Tongue (tissue), 2 donors: ENCODE data around the gene SLC7A10. TPM values are rescaled to one million over a fixed set of nuclear protein-coding genes. Genes with fewer than 3 reads are reported as not detected.
"Not testable (repeated sequence)": the region's sequence is repeated elsewhere in the genome, so short reads cannot be mapped to it uniquely, and the experiment has no call there.

Experiments used
- DNase-seq: peaks from one replicate; pipeline ENCODE4 v3.0.0-alpha.2; 2015
- total RNA-seq: library from RNA; depleted of rRNA; stranded (reverse); fragments of >200 nt; gene quantifications from one replicate; pipeline ENCODE4 v1.2.3, GENCODE V29; 2014

The SLC7A10 gene
- total RNA-seq, 1 donor from 2014 or later, result 3.1 TPM

DNA sequence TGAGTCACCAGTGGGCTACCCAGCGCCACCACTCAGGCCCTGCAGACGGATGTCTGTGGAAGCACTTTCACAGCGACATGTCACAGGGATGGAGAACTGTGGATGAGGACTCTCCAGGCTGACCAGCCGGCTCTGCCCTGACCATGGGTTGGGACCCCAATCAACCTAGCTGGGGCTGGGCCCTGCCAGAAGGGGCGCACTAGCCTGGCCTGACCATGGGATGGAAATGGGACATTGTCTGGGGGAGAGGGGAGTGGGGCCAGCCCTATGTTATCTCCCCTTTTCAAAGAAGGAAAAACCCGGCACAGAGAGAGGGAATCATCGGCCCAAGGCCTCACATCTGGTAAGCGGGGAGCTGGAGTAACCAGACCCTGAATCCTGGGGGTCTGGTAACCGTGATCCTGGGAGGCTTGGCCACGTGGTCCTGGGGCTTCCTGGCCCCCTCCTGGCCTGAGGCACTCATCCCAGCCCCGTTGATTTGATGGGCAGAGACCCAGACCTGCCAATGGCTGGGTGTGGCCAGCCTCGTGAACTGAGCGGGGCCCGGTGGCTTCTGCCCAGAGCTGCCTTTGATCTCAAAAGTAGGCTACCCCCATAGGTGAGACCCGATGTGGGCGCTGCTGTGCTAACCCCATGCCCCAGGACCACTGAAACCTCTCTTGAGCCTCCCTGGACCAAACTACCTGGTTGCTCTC, 11.2 kb upstream of the SLC7A10 start:
- DNase-seq, result no peak

DNA sequence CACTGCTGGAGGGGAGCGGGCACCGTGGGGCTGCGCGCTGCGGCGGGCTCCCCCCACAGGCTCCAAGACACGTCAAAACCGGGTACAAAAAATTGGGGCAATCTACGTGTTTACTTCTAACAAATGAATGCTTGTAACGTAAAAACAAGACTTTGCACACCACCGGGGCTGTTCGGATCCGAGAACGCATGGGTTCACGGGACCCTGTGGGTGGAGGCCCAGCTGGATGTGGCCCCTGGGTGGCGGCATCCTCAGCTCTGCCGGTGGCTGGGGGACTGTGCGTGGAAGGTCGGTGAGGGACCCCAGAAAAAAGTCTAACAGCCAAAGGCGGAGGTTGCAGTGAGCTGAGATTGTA, 10.3 kb upstream of the SLC7A10 start:
- DNase-seq, result no peak

DNA sequence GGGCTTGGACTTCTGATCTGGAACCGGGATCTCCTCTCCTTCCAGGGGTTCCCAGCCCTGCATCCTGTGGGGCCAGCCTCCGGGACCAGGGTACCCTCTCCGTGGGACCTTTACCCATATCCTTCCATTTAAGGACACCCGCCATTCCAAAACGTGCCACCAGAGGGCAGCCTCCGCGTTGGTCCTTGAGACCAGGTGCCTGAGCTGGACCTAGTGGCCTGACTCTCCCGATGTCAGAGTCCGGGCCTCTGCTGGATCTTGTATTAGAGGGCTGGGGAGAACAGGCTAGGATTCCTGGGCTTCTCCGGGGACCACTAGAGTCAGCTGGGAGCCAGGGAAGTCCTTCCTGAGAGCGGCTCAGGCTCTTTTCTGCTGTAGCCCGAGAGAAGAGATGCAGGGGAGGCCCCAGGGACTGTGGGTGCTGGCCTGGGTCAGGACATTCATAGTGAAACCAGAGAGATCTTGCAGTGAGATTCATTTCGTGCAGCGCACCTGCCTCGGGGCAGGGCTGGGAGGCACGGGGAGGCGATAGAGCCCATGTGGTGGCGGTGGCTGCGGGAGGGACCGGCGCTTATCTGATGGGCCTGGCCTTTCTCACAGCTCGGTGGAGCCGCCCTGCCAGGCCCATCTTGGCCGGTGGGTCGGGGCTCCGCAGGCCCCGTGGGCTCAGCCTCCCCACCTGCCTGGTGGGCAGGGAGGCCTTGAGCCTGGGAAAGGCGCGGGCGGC, 9.8 kb upstream of the SLC7A10 start:
- DNase-seq, result peak; percentile 73

DNA sequence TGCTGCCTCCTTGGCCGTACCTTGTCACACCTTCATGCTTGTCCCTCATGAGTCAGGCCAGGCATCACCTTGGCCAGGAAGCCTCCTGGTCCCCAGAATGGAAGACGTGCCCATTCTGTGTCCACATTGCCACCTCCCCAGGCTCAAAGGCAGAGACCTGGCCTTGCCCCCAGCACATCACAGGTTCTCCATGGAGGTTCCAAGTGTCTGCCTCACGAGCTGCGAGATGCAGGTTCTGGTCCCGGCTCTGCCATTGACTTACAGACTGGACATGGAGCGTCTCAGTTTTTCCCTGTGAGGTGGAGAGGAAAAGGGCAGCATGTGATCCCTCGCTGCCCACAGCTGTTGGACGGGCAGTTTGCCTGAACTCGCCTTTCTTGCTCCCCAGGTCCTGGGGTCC, 9.1 kb upstream of the SLC7A10 start:
- DNase-seq, result no peak

DNA sequence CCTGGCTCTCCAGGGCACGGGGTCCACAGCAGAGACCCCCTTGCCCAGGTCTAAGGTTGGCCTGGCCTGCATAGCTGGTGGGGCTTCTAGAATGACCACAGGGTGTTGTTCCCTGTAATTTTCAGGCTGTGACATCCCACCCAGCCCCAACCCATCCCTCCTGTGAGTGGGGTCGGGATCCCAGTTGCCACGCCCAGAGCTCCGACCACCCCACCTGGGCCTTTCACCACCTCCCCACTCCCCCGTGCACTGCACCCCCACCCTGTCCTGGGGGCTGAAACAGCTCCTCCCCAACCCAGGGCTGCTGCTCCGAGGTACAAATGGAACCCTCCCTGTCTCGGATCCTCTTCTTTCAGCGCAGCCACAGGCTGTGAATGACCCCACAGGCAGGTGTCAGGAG, 8.4 kb upstream of the SLC7A10 start:
- DNase-seq, result no peak

DNA sequence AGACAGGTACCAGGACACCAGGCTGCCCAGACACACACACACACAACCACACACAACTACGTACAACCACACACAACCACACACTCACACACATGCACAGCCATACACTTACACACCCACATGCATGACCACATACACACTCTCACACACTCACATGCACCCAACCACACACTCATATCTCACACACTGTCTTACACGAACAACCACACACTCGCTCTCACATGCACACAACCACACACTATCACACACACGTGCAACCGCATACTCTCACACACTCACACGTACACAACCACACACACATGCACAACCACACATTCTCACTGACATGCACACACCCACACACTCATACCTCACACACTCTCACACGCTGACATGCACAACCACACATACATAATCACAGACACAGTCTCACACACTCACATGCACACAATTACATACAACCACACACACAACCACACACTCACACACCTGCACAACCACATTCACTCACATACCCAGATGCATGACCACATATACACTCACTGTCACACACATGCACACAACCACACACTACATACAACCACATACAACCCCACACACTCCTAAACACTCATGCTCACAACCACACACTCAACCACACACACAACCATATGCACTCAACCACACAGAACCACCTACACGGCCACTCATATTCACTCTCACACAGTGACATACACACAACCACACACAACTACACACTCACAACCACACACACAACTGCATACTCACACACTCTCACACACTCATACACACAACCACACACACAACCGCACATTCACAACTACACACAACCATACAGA, 7.6 kb upstream of the SLC7A10 start:
- no peak for DNase-seq

DNA sequence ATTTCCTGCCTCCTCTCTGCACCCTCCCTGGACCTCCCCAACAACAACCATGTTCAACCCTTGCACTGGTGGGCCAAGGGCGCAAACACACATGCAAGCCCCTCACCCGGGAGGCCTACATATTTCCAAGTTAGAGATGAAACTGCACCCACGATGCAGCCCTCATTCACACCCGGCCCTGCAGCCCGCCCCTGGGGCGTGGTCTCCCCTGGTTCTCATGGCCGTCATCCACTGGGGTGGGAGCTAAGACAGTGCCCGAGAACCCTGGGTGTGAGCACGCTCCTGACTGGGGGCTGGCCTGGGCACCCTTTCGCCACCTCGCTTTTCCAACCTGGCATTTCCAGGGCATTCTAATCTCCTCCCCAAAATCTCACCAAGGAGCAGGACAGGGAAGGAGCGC, 7.0 kb upstream of the SLC7A10 start:
- no peak for DNase-seq

DNA sequence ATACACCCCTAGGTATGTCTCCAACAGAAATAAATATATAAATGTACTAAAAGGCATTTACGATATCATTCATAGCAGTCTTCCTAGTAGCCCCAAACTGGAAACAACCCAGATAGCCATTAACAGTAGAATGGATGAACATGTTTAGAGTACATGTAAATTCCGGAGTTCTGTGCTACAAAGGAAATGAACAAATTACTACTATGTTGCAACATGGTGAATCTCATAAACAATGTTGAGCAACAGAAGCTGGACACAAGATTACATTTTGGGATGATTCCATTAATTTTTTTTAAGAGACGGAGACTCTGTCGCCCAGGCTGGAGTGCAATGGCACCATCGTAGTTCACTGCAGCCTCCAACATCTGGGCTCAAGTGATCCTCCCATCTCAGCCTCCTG, 5.9 kb upstream of the SLC7A10 start:
- no peak for DNase-seq

DNA sequence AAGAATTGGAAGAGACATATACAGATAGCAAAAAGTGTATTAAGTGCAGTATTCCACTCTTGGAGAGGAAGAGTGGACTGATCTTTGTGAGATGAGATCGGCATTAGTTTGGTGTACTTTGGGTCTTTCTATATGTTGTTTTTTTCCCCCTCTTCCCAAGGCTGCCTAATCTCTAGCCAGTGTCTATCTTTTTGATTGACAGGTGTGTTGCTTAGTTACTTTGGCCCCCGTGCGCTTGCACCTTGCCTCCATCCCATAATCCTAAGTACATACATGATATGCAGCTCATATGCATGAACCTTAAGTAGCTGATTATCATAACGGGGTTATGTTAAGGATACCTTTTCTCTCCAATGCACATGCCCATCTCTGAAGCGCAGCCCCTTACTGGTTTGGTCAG, 4.3 kb upstream of the SLC7A10 start:
- no peak for DNase-seq

DNA sequence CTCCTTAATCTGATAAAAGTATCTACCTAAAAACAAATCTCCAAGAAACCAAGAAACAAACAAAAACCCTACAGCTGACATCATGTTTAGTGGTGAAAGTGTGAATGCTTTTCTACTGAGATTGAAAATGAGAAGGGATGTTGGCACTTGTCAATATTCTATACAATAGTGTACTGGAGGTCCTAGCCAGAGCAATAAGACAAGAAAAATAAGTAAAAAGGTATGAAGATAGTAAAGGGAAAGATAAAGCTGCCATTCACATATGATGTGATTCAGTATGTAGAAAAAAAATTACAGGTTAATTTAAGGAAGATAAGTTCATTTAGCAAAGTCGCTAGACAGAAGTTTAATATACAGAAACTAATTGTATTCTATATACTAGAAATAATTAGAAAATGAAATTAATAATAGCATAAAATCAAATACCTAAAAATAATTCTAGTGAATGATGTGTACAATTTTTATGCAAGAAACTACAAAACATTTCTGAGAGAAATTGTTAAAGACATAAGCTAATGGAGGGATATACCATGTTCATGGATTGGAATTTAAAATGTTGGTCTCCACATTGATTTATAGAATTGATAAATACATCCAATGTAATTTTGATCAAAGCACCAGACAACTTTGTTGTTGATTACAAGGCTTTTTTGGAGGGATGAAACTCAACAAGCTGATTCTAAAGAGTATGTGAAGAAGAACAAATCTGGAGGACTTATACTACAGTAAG, 2.4 kb upstream of the SLC7A10 start:
- no peak for DNase-seq

DNA sequence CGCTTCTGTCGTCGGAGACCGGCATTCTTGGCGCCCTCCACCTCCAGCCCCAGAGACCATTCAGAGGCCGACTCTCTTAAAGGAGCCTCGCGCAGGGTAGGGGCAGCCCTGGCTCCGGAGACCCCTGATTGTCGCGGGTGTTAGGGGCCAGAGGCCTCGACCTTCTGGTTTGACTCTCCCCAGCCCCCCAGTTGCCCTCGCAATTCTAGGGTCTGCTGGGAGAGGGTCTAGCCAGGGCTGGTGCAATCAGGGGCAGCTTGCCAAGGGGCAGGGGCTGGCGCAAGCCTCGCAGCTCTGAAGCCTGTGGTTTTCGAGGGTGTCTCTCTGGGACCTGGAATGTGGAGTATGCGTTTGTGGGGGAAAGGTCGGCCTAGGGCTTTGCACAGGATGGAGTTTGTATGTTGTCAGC, 1.6 kb upstream of the SLC7A10 start:
- DNase-seq, result no peak

DNA sequence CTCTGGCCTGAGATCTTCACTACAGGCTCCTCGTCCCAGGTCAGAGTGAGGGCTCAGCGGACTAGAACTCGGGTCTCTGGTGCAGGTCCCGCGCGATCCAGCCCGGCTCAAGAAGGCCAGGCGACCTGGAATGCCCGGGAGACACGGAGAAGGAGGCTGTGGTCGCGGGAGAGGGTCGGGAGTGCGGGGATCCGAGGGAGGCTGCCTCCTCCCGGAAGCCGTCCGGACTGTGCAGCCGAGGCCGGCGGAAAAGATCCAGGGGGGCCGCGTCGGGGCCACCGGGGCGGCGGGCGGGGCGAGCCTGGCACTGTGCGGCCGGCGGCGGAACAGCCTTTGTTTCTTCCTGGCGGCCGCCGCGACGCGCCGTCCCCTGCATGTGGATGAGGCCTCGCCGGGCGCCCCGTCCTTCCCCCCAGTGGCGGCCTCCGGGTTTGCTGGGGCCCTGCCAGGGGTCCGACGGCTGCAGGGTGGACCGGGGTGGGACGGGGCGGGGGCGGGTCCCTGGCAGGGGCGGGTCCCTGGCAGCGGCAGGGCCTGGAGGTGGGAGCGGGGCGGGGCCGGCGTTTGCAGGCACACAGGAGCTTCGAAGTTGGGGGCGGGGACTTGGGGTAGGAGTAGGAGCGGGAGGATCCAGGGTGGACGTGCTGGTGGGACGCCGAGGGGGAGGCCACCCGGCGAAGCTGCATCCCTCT, 1.0 kb upstream of the SLC7A10 start:
- peak; percentile 26 for DNase-seq

DNA sequence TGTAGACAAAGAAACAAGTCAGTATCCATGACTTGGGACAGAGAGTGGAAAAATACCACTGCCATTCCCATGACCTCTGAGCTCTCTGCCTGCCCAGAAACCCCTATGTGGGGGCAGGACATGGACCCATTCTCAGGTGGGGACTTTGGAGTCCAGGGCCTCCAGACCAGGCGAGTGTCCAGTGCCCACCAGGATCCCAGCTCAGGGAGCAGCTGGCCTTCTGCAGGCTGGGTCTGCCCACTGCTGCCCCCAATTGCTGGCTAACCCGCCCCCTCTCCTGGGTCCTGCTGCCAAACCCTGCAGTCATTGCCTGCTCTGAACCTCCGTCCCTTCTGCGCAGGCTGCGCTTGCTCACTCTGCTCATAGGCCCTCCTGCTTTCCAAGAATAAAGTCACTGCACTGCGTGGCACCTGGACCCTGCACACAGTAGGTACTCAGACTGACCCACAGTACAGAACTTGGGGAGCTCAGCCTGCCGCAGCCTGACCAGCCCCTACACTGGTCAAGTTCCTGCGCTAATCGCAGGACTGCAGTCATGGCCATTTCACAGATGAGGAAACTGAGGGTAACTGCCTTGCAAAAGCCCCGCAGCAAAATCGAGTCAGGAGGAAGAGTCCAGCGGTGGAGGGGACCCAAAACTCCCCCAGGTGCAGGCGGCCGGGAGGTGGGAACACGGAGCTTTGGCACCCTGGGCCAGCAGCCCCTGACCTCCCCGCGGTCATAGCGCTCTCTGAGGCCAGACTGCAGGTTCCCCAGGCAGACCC, 774 bp downstream of the SLC7A10 start:
- DNase-seq, result no peak

DNA sequence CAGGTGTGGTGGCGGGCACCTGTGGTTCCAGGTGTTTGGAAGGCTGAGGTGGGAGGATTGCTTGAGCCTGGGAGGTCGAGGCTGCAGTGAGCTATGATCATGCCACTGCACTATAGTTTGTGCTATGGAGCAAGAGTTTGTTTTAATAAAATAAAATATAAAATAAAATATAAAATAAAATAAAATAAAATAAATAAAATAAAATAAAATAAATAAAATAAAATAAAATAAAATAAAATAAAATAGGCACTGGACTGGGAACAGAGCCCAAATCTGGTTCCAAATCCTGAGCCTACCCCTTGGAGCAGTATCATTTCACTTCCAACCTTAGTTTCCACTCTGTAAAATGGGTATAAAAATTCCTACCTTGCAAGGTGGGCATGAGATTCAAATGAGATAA, 3.4 kb downstream of the SLC7A10 start:
- DNase-seq, result not testable (repeated sequence)

DNA sequence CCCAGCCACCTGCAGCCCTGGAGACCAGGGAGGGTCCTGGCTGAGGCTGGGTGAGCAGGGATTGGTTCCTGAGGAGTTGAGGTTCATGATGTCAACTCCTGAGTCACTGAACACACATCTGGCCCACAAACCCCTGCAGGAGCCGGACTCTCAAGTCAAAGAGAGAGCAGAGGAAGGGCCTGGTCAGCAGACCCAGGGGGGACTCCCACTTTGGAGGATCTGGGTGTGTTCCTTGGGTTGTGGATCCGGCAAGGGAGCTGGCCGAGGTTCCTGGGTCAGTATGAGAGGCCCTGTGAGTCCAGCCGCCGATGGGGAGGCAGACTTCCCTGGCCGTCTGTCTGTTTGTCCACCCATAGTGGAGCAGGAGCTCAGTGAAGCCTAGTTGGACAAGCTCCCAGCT, 4.0 kb downstream of the SLC7A10 start:
- no peak for DNase-seq

DNA sequence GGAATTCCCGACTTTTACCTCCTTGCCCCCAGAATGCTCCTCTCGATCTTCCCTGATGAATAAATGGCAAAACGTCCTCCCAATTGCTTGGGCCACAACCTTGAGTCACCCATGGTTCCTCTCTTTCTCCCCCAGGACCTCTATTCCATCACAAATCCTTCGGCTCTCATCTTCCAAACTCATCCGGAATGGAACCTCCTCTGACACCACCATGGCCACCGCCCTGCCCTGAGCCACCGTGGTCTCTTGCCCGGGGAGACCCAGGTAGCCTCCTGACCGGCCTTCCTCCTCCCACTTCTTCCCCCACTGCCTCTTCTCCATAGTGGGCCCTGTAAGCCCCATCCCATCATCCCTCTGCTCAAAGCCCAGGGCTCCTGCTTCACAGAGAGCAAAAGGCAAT, 4.9 kb downstream of the SLC7A10 start:
- DNase-seq, result no peak

DNA sequence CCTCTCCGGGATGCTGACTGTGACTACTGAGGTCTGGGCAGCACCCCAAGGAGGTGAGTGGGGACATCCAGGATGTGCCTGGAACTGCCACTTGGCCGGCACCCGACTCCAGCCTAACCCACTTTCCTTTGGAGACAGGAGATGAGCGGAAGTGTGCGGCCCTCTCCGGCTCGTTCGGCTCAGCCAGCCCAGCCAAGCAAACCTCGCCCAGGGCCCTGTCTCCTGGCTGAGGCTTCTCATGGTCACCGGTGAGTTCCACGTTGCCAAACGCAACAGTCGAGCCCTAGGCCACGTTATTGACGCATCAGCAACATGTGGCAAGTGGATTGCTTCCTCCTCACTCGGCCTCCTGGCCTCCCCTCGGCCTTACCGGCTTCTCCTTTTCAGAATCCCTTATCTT, 5.5 kb downstream of the SLC7A10 start:
- no peak for DNase-seq

DNA sequence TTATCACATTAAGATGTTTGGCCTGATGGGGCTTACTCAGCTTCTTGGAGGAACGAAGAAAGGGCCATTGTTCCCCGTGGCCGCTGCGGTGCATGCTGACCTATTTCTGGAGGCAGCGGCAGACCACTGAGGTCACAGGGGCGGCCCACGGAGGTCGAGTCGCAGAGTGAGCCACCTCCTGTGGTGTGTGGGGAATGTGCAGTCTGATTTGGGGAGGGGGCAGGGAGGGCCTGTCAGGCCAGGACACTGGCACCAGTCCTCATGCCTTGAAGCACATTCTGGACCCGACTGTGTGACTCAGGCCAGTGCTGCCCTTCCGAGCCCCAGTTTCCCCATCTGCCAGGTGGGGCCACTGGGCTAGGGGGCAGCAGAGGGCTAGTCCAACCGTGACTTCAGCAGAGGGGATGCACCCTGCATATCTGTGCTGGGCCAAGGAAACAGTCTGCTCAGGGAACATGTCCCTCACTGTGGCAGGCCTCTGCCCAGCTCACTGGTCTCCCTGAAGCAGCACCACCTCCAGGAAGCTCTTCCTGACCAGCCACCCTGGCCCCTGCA, 6.3 kb downstream of the SLC7A10 start:
- DNase-seq, result no peak

DNA sequence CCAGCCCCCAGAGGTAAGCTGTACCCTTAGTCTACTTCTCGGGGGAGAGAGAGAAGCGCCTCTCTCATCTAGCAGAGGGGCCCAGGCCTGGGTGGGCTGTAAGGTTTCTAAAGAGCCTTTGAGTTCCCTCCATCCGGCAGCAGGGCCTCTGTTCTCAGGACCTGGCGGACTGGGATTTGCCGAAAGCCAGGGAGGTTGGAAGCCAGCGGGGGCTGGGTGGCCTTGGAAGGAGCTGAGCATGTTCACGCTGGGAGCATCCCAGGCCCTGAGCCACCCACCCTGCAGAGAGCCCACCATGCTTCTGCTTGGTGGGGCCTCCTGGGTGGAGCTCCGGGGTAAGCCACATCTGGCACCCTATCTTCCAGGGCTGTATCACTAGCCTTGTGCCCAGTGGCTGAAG, 7.8 kb downstream of the SLC7A10 start:
- DNase-seq, result no peak

DNA sequence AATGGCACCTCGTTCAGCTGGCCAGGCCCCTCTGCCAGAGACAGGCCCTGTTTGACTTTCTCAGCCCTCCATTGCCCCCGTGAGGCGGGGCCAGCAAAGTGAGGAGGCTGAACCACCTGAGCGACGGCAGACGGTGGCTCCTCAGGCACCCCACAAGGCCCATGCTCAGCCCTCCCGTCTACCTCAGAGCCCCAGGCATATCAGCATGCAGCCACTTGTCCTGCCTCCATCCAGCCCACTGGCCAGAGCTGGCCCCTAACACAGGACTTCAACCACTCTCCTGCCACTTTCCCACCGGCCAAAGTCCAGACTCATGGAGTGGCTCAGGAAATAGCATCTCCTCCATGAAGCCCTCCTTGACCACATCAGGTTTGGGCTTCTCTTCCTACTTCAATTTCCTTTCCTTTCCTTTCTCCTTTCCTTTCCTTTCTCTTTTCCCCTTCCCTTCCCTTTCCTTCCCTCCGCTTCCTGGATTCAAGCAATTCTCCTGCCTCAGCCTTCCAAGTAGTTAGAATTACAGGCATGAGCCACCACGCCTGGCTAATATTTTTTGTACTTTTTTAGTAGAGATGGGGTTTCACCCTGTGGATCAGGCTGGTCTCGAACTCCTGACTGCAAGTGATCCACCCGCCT, 9.3 kb downstream of the SLC7A10 start:
- no peak for DNase-seq
